Activated naive CD4-positive, alpha-beta T cell treated with anti-CD3 and anti-CD28 coated beads for 36 hours (primary cell): ENCODE results near the gene PI16. TPM values are rescaled to one million over a fixed set of nuclear protein-coding genes. Genes with fewer than 3 reads are reported as not detected.
"Not testable (repeated sequence)": the region's sequence is repeated elsewhere in the genome, so short reads cannot be mapped to it uniquely, and the experiment has no call there.

Experiments used
- CTCF ChIA-PET: fragments of 350-600 bp; sonication (Branson Sonifier 250); formaldehyde crosslinking; loops from one replicate; lab custom pipeline; 2021; ENCODE audit warnings: antibody characterized with exemption; lab: Charles Lee
- DNase-seq: peaks from one replicate; pipeline ENCODE4 v3.0.0-alpha.2; 2020
- H3K27ac Mint-ChIP-seq: one replicate; pipeline ENCODE4 v1.8.0; 2021; ENCODE audit warnings: mild to moderate bottlenecking, mixed read lengths
- H3K27me3 Mint-ChIP-seq: one replicate; pipeline ENCODE4 v1.8.0; 2021; ENCODE audit warnings: low read depth, mixed read lengths
- H3K36me3 Mint-ChIP-seq: one replicate; pipeline ENCODE4 v1.8.0; 2021; ENCODE audit warnings: low read depth, mixed read lengths
- H3K4me1 Mint-ChIP-seq: one replicate; pipeline ENCODE4 v1.8.0; 2021; ENCODE audit warnings: low read depth, mixed read lengths
- H3K4me3 Mint-ChIP-seq: one replicate; pipeline ENCODE4 v1.8.0; 2021; ENCODE audit warnings: mild to moderate bottlenecking, moderate library complexity, mixed read lengths
- H3K9me3 Mint-ChIP-seq: one replicate; pipeline ENCODE4 v1.8.0; 2021; ENCODE audit warnings: mixed read lengths
- intact Hi-C: fragments of 100-400 bp; cut with micrococcal nuclease; formaldehyde crosslinking; loops from one replicate; pipeline ENCODE4 v1.15.1; 2023
- total RNA-seq, 2 experiments: library from RNA; stranded (reverse); gene quantifications; one replicate each; pipeline ENCODE4 v1.2.3, GENCODE V29; 2021

PI16 gene
- total RNA-seq, 2 experiments from 2014 or later = 0.24 to 0.27 TPM

DNA sequence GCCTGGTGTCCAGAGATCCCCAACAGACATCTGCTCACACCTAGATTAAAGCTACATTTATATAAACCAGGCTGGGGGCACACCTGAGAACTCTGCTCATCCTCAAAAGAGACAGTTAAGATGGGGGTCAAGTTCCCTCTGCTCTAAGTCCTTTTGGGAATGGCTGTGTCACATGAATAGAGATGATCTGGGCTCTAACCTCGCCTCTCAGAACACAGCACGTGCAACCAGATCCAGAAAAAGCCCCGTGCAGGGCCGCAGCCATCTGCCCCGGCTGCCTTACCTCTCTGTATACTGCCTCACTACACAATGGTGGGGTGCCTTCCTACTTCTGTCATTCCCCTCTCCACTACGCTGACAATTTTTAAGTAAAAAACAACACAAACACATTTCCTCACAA is 25.6 kb downstream of the PI16 start:
- intact Hi-C loops = no loop called here

GRCh38 chr6:36980876-36981619 is 26.5 kb downstream of the PI16 start:
- Mint-ChIP-seq H3K27ac (no peak overlapping the region), H3K27me3 (no peaks in the 10 kb centered on the region), H3K36me3 (peaks cover 11% of the 10 kb centered on the region), H3K4me1 (peaks cover 24% of the 10 kb centered on the region), H3K4me3 (no peak overlapping the region), H3K9me3 (no peaks in the 10 kb centered on the region)
- intact Hi-C loops = no loop called here
- CTCF ChIA-PET = interaction anchor here (1.2 to 1.4 kb wide), 2 partner anchors 38 to 96 kb away, joined by 4 to 5 read pairs; partner anchors contain the start of gene C6orf89
- DNase-seq = no peak

More for the DNA sequence above, 25.6 kb downstream of the PI16 start:
- peaks cover 24% of the 10 kb centered on the region for H3K4me1 Mint-ChIP-seq
- no peaks in the 10 kb centered on the region for H3K9me3 Mint-ChIP-seq
- CTCF ChIA-PET = interaction anchor here (0.8 to 1.7 kb wide), 2 partner anchors 95 to 228 kb away, joined by 3 to 8 read pairs; partner anchors contain the start of gene C6orf89
- H3K27me3 Mint-ChIP-seq = no peaks in the 10 kb centered on the region
- H3K4me3 Mint-ChIP-seq = no peak overlapping the region
- H3K27ac Mint-ChIP-seq = peak overlapping the region; percentile 3
- no peak for DNase-seq
- H3K36me3 Mint-ChIP-seq = peaks cover 11% of the 10 kb centered on the region

DNA sequence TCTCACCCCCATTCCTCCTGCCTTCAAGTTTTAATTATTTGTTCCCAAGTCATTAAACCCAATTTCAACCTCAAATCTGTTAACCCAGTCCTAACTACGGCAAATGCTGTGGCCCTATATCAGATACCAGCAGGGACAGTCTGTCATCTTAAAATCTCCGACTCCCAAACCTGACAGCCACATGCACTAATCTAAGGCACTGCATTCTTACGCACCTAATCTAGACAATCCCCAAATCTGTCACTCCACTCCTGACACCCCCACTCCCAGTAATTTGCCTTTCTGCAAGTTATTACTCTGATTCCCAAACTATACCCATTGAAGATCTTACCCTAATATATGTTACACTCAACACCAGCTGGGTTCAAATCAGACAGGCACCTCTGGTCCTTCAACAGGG is 29.0 kb downstream of the PI16 start:
- intact Hi-C loops = no loop called here
- no peaks in the 10 kb centered on the region for H3K9me3 Mint-ChIP-seq
- H3K27me3 Mint-ChIP-seq = no peaks in the 10 kb centered on the region
- H3K4me3 Mint-ChIP-seq = no peak overlapping the region
- CTCF ChIA-PET = no interaction called here
- H3K4me1 Mint-ChIP-seq = peaks cover 35% of the 10 kb centered on the region
- no peak overlapping the region for H3K27ac Mint-ChIP-seq
- peaks cover 6% of the 10 kb centered on the region for H3K36me3 Mint-ChIP-seq
- no peak for DNase-seq

DNA sequence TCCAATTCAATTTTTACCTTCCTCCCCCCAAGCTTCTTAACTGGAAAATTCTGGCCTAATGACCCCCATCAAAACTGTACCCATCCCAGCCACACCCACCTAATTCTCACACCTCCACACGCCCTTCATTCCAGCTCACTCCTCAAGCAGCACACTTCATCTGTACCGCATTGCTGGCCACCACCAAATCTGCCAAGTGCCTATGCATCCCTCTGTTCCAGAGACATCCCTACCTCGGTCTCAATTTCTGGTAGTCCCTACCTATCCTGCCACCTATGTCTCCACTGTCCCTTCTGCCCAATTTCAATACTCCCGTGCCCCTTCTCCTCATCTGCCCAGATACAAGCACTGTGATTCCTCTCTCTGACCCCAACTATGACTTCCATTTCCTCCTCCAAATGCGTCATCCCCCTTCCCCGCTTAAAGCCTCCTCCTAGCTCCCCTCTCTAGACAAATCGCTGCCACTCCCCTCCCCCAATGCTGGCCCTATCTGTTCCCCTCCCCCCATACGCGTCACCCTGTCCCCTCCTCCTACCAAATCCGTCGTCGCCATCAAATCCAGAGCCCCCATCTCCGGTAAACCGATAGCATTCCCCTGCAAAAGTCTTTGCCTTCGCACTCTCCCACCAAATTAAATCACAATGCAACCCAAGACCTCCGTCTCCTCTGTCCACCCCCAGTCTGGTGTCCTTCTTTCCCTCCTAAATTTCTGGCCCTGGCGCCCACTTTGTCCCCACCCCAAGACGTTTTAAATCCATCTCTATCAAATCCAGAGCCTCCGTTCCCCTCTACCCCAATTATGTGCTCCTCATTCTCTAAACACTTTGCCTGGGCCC is 30.3 kb downstream of the PI16 start:
- Mint-ChIP-seq H3K9me3 (no peaks in the 10 kb centered on the region), H3K27me3 (no peaks in the 10 kb centered on the region), H3K4me3 (no peak overlapping the region), H3K27ac (no peak overlapping the region), H3K36me3 (peaks cover 4% of the 10 kb centered on the region), H3K4me1 (peaks cover 30% of the 10 kb centered on the region)
- peak; percentile 82 for DNase-seq
- intact Hi-C loops = no loop called here
- CTCF ChIA-PET = interaction anchor here (1.4 kb wide), 1 partner anchor 100 kb away, joined by 3 read pairs; no protein-coding TSS in a partner anchor

GRCh38 chr6:36985417-36985807 is 30.9 kb downstream of the PI16 start:
- H3K36me3 Mint-ChIP-seq = peaks cover 4% of the 10 kb centered on the region
- H3K27me3 Mint-ChIP-seq = no peaks in the 10 kb centered on the region
- H3K4me1 Mint-ChIP-seq = peaks cover 25% of the 10 kb centered on the region
- CTCF ChIA-PET = interaction anchor here (1.0 to 1.4 kb wide), 2 partner anchors 33 to 100 kb away, joined by 3 to 6 read pairs; no protein-coding TSS in a partner anchor
- no peaks in the 10 kb centered on the region for H3K9me3 Mint-ChIP-seq
- H3K4me3 Mint-ChIP-seq = no peak overlapping the region
- no peak overlapping the region for H3K27ac Mint-ChIP-seq
- DNase-seq = no peak
- intact Hi-C loops = no loop called here

GRCh38 chr6:36985808-36986703 is 31.5 kb downstream of the PI16 start, which contains the start of gene MTCH1:
Gene MTCH1, minus strand, starts transcription at chr6:36986196. Its CDS starts 23 bp downstream, at chr6:36986173.
- Mint-ChIP-seq H3K4me3 (peak within 1 kb of the TSS; percentile 97), H3K27ac (peak within 1 kb of the TSS; percentile 91), H3K4me1 (peaks cover 19% of the 10 kb centered on the region), H3K27me3 (no peaks in the 10 kb centered on the region), H3K36me3 (peaks cover 4% of the 10 kb centered on the region), H3K9me3 (no peaks in the 10 kb centered on the region)
- intact Hi-C loops = loop anchor here (1.0 to 2.0 kb wide), 3 partner anchors 32 to 101 kb away; partner anchors contain the start of gene C6orf89
- CTCF ChIA-PET = interaction anchor here (1.0 to 2.5 kb wide), 3 partner anchors 32 to 101 kb away, joined by 3 to 13 read pairs (median 6); no protein-coding TSS in a partner anchor
- DNase-seq = peak; percentile 85

GRCh38 chr6:36986704-36987047 is 32.1 kb downstream of the PI16 start:
- CTCF ChIA-PET = interaction anchor here (2.5 kb wide), 1 partner anchor 32 kb away, joined by 13 read pairs; no protein-coding TSS in a partner anchor
- Mint-ChIP-seq H3K27ac (peak overlapping the region; percentile 91), H3K4me3 (peak overlapping the region; percentile 97), H3K27me3 (no peaks in the 10 kb centered on the region), H3K9me3 (no peaks in the 10 kb centered on the region), H3K36me3 (peaks cover 4% of the 10 kb centered on the region), H3K4me1 (peaks cover 17% of the 10 kb centered on the region)
- DNase-seq = no peak
- intact Hi-C loops = loop anchor here (1.0 to 2.0 kb wide), 3 partner anchors 32 to 101 kb away; partner anchors contain the start of gene C6orf89

DNA sequence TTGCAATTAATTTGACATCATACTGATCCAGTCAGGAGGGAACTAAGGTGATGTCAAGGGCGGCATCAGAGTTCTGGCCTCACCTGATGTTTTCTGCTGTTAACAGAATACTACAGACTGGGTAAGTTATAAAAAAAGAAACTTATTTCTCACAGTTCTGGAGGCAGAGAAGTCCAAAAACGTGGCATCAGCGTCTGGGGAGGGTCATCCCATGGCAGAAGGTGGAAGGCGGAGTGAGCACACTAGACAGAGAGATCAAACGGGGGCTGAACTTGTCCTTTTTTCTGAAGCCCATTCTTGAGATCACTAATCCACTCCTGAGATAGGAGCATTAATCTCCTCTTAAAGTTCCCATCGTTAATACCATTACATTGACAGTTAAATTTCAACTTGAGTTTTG is 34.7 kb downstream of the PI16 start:
- H3K27me3 Mint-ChIP-seq = peaks cover 2% of the 10 kb centered on the region
- no peaks in the 10 kb centered on the region for H3K9me3 Mint-ChIP-seq
- H3K4me1 Mint-ChIP-seq = peaks cover 10% of the 10 kb centered on the region
- CTCF ChIA-PET = interaction anchor here (1.6 kb wide), 1 partner anchor 13 kb away, joined by 3 read pairs; no protein-coding TSS in a partner anchor
- no peak overlapping the region for H3K27ac Mint-ChIP-seq
- no peak overlapping the region for H3K4me3 Mint-ChIP-seq
- intact Hi-C loops = no loop called here
- H3K36me3 Mint-ChIP-seq = no peaks in the 10 kb centered on the region
- no peak for DNase-seq

- H3K9me3 Mint-ChIP-seq, H3K4me3 Mint-ChIP-seq, H3K36me3 Mint-ChIP-seq, intact Hi-C loops, DNase-seq, H3K27me3 Mint-ChIP-seq, H3K27ac Mint-ChIP-seq: not testable (repeated sequence)
- CTCF ChIA-PET = interaction anchor here (0.6 to 2.5 kb wide), 3 partner anchors 17 to 99 kb away, joined by 3 to 10 read pairs (median 3); no protein-coding TSS in a partner anchor
- H3K4me1 Mint-ChIP-seq = peaks cover 10% of the 10 kb centered on the region
These were observed 35.9 kb downstream of the PI16 start for GRCh38 chr6:36990401-36990800.

DNA sequence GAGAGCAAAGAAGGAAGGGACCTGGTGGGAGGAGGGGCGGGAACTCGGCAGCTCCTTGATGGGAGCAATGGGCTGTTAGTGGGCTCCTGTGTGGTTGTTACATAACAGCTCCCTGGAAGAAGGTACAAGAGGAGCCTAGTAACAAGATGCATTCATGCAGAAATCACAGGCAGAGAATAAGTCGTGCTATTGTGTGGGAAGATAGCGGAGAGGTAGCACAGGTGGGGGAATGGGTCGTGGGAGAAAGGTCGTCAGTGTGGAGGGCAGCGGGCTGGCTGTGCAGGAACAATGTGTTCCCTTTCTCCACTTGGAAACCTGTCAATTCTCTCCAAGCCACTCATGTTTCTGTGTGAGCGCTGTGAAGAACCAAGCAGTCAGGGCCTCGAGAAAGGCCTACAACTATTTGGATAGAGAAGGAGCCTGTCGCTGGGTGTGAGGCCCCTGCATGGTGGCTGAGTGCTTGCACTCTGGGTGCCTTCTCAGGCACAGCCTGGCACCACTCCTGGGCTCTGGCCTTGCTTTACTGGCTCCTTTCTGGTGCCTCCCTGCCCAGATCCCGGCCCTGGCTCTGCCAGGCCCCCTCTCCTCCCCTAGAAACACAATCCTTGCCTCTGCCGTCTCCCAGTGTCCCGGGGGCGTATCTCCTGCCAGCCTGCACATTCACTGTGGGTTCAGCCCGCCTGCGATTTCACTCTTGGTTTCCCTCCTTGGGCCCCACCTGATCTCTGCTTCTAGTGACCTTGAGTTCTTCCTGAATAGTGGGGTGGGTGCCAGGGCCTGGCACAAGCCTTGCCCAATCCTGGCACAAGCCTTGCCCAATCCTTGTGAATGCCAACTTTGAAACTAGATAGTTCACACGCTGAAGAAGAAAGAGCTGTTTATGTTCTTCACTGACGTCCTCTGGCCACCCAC is 43.5 kb downstream of the PI16 start:
- no peaks in the 10 kb centered on the region for H3K4me1 Mint-ChIP-seq
- CTCF ChIA-PET = interaction anchor here (2.1 kb wide), 1 partner anchor 20 kb away, joined by 4 read pairs; no protein-coding TSS in a partner anchor
- H3K9me3 Mint-ChIP-seq = no peaks in the 10 kb centered on the region
- no peaks in the 10 kb centered on the region for H3K36me3 Mint-ChIP-seq
- intact Hi-C loops = no loop called here
- H3K4me3 Mint-ChIP-seq = no peak overlapping the region
- H3K27me3 Mint-ChIP-seq = peaks cover 2% of the 10 kb centered on the region
- no peak for DNase-seq
- no peak overlapping the region for H3K27ac Mint-ChIP-seq

DNA sequence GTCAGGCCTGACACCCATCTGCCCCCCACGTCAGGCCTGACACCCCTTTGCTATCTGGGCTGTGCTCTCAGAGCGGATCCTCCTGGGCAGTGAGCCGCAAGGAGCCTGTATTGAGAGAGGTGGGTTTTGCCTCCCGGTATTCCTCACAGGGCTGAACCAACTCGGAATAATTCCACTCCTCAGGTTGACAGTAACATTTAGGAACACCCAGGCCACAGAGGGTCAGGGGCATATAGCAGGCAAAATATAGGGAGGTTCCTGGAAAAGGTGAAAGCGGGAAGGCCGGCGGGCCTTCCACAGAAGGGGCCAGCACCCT is 44.1 kb downstream of the PI16 start:
- intact Hi-C loops = no loop called here
- Mint-ChIP-seq H3K4me3 (no peak overlapping the region), H3K27me3 (peaks cover 2% of the 10 kb centered on the region), H3K4me1 (no peaks in the 10 kb centered on the region), H3K27ac (no peak overlapping the region), H3K9me3 (no peaks in the 10 kb centered on the region), H3K36me3 (no peaks in the 10 kb centered on the region)
- no peak for DNase-seq
- CTCF ChIA-PET = no interaction called here
